IPS-20b (cell line): ENCODE data around the gene FNDC3B.

ENCODE experiments used
- H3K27ac ChIP-seq: one replicate; pipeline ENCODE4 v1.5.1; 2013; ENCODE audit warnings: low read length
- H3K27me3 ChIP-seq: 2 replicates; pipeline ENCODE4 v1.6.1; 2013; ENCODE audit warnings: mild to moderate bottlenecking, low read length, inconsistent platforms; ENCODE audit not compliant: insufficient read depth
- H3K36me3 ChIP-seq: 2 replicates; pipeline ENCODE4 v1.6.1; 2013; ENCODE audit warnings: low read depth, mild to moderate bottlenecking, inconsistent platforms, low read length, moderate library complexity; ENCODE audit not compliant: insufficient read depth
- H3K4me1 ChIP-seq: 2 replicates; pipeline ENCODE4 v1.6.1; 2013; ENCODE audit warnings: mild to moderate bottlenecking, control low read depth, inconsistent platforms, low read length, moderate library complexity; ENCODE audit not compliant: insufficient read depth
- H3K4me3 ChIP-seq: 2 replicates; pipeline ENCODE4 v1.5.1; 2013; ENCODE audit warnings: mild to moderate bottlenecking, low read length, inconsistent platforms
- H3K9ac ChIP-seq: 2 replicates; pipeline ENCODE4 v1.6.1; 2013; ENCODE audit warnings: low read depth, mild to moderate bottlenecking, inconsistent platforms, low read length, moderate library complexity
- H3K9me3 ChIP-seq: 2 replicates; pipeline ENCODE4 v1.6.1; 2013; ENCODE audit warnings: mild to moderate bottlenecking, low read depth, low read length, inconsistent platforms; ENCODE audit not compliant: insufficient read depth

The FNDC3B gene

GRCh38 chr3:172371544-172371943 lies 332.2 kb downstream of the FNDC3B start:
- Histone ChIP-seq H3K4me3 (no peak overlapping the region), H3K9me3 (no peaks in the 10 kb centered on the region), H3K9ac (no peak overlapping the region), H3K36me3 (peaks cover 33% of the 10 kb centered on the region), H3K4me1 (peaks cover 5% of the 10 kb centered on the region; the same call in 1 of the 2 replicates), H3K27me3 (no peaks in the 10 kb centered on the region), H3K27ac (no peak overlapping the region)

GRCh38 chr3:172372895-172373294 lies 333.5 kb downstream of the FNDC3B start:
- Histone ChIP-seq H3K27ac (no peak overlapping the region), H3K4me3 (no peak overlapping the region), H3K27me3 (no peaks in the 10 kb centered on the region), H3K9ac (no peak overlapping the region), H3K9me3 (no peaks in the 10 kb centered on the region), H3K36me3 (peaks cover 26% of the 10 kb centered on the region), H3K4me1 (no peaks in the 10 kb centered on the region)

DNA sequence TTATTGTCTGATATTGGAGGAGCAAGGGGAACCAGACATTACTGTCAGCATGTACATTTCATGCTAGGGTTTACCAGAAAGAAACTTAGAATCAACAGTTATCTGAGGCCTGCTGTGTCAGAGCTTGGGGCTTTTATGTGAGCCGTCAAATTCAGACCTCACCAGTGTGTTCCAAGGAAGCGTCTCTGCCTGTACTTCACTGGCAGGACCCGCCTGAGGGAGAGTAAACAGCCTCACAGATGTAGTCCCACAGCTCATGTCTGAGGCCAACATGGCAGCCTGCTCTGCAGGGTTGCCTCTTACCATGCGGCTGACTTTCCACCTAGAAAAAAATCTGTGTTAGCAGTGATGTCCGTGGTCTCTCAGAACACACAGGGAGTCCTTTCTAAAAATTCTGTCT lies 334.5 kb downstream of the FNDC3B start:
- H3K36me3 ChIP-seq: peaks cover 36% of the 10 kb centered on the region

DNA sequence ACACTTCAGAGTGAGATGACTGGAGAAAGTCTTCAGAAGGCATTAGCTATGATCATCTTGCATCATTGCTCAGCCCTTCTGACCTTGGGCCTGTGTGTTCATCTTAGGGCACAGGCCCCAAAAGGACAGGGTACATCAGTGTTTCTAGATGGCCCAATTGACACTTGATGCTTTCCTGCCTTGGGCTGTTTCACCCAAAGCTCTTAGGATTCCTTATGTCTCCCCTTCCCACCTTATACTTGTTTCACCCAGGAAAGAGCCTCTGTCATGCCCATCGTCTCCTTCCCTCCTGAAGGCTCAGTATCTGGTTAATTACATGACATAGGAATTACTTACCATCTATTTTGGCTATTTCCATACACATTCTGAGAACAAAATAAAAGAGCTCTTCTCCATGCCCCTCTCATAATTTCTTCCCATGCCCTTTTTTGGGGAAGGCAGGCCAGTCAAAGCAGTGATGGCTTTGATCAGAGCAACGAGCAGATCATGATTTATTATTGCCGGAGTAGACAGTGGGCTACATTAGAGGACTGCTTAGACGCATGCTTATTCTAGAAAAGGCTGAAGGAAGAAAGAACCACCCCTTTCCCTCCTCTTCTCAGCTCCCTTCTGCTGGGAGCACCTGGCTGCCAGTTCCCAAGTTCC lies 335.9 kb downstream of the FNDC3B start:
- H3K9me3 ChIP-seq: peaks cover 4% of the 10 kb centered on the region; the same call in 1 of the 2 replicates
- H3K27ac ChIP-seq: no peak overlapping the region
- no peaks in the 10 kb centered on the region for H3K4me1 ChIP-seq
- no peak overlapping the region for H3K4me3 ChIP-seq
- H3K9ac ChIP-seq: no peak overlapping the region
- no peaks in the 10 kb centered on the region for H3K27me3 ChIP-seq
- peaks cover 44% of the 10 kb centered on the region for H3K36me3 ChIP-seq

More for the DNA sequence above, 334.5 kb downstream of the FNDC3B start:
- Histone ChIP-seq H3K27me3 (no peaks in the 10 kb centered on the region), H3K9ac (no peak overlapping the region), H3K9me3 (no peaks in the 10 kb centered on the region), H3K27ac (no peak overlapping the region), H3K4me1 (no peaks in the 10 kb centered on the region), H3K4me3 (no peak overlapping the region)

DNA sequence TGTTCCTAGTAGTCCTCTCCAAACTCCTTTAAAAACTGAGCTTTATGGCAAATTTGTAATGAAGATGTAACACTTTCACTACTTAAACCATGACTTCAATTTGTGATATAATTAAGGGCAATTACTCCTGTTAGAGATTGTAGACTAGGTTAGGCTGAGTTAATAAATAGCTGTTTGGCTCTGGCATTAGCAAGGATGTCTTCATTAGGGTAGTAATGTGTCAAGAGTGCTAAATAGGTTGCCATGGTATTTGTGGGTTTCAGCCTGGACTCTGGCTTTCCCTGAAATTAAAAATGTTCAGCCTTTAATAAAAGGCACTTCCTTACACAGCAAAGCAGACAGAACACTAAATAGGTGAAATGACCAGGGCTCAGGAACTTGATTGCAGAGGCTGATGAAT lies 337.0 kb downstream of the FNDC3B start:
- Histone ChIP-seq H3K9me3 (peaks cover 4% of the 10 kb centered on the region), H3K27me3 (no peaks in the 10 kb centered on the region), H3K9ac (no peak overlapping the region), H3K4me3 (no peak overlapping the region), H3K27ac (no peak overlapping the region), H3K4me1 (no peaks in the 10 kb centered on the region), H3K36me3 (peaks cover 43% of the 10 kb centered on the region)

DNA sequence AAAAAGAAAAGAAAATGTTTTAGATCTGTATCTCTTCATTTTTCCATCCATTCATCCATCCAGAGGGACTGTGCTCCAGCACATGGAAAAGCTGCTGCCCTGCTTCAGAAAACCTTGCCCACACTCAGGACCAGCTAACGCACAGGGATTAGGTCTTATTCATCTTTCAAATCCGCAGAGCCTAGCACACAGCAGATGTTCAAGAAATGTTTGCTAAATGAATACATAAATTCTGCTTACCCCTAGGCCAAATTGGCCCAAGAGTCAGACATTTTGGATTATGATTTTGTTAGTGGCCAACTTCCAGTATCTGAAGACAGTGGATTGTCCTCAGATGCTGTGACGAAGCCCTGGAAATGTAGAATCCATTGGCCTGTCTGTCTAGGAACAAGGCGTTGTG lies 337.5 kb downstream of the FNDC3B start:
- H3K27me3 ChIP-seq: no peaks in the 10 kb centered on the region
- peaks cover 4% of the 10 kb centered on the region for H3K9me3 ChIP-seq
- H3K4me3 ChIP-seq: no peak overlapping the region
- H3K36me3 ChIP-seq: peaks cover 41% of the 10 kb centered on the region
- H3K4me1 ChIP-seq: no peaks in the 10 kb centered on the region
- H3K9ac ChIP-seq: no peak overlapping the region
- H3K27ac ChIP-seq: no peak overlapping the region

GRCh38 chr3:172378439-172378838 lies 339.1 kb downstream of the FNDC3B start:
- peaks cover 4% of the 10 kb centered on the region for H3K9me3 ChIP-seq
- no peak overlapping the region for H3K9ac ChIP-seq
- peaks cover 3% of the 10 kb centered on the region; the same call in 1 of the 2 replicates for H3K4me1 ChIP-seq
- no peak overlapping the region for H3K4me3 ChIP-seq
- no peaks in the 10 kb centered on the region for H3K27me3 ChIP-seq
- H3K36me3 ChIP-seq: peaks cover 36% of the 10 kb centered on the region
- H3K27ac ChIP-seq: no peak overlapping the region

GRCh38 chr3:172379372-172379771 lies 340.0 kb downstream of the FNDC3B start:
- no peak overlapping the region for H3K27ac ChIP-seq
- peaks cover 4% of the 10 kb centered on the region for H3K9me3 ChIP-seq
- peaks cover 3% of the 10 kb centered on the region; the same call in 1 of the 2 replicates for H3K4me1 ChIP-seq
- no peaks in the 10 kb centered on the region for H3K27me3 ChIP-seq
- H3K9ac ChIP-seq: no peak overlapping the region
- no peak overlapping the region for H3K4me3 ChIP-seq
- H3K36me3 ChIP-seq: peaks cover 36% of the 10 kb centered on the region

- no peak overlapping the region for H3K9ac ChIP-seq
- peaks cover 3% of the 10 kb centered on the region; the same call in 1 of the 2 replicates for H3K4me1 ChIP-seq
- H3K4me3 ChIP-seq: no peak overlapping the region
- peaks cover 36% of the 10 kb centered on the region for H3K36me3 ChIP-seq
- H3K27me3 ChIP-seq: no peaks in the 10 kb centered on the region
- peaks cover 4% of the 10 kb centered on the region for H3K9me3 ChIP-seq
- no peak overlapping the region for H3K27ac ChIP-seq
These were observed 341.3 kb downstream of the FNDC3B start for GRCh38 chr3:172380632-172381031.

- Histone ChIP-seq H3K27me3 (no peaks in the 10 kb centered on the region), H3K4me3 (no peak overlapping the region), H3K36me3 (peaks cover 28% of the 10 kb centered on the region)
These were observed 344.0 kb downstream of the FNDC3B start for GRCh38 chr3:172383306-172383796.

DNA sequence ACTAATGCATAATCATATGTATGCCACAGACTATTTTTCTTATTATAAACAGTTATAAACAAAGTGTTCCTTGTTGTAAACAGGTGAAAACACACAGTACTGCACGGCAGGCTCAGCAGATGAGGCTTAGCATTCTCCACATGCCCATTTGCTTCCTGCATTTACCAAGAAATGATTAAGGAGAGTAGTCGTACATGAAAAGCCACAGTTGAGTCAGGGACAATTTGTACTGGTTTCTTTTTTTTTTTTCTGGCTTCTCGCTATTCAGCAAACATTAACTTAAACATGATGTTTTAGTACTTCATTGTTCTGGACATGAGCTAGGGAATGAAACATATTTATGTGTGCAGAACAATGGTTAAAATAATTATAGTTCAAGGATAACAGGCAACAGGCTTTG lies 345.5 kb downstream of the FNDC3B start:
- H3K4me3 ChIP-seq: no peak overlapping the region
- H3K9me3 ChIP-seq: no peaks in the 10 kb centered on the region; the same call in 1 of the 2 replicates
- no peak overlapping the region for H3K9ac ChIP-seq
- no peak overlapping the region for H3K27ac ChIP-seq
- peaks cover 13% of the 10 kb centered on the region for H3K36me3 ChIP-seq
- H3K4me1 ChIP-seq: peaks cover 3% of the 10 kb centered on the region; the same call in 1 of the 2 replicates
- no peaks in the 10 kb centered on the region for H3K27me3 ChIP-seq

More at GRCh38 chr3:172383306-172383796, 344.0 kb downstream of the FNDC3B start:
- H3K27ac ChIP-seq: no peak overlapping the region
- no peak overlapping the region for H3K9ac ChIP-seq
- H3K9me3 ChIP-seq: peaks cover 4% of the 10 kb centered on the region
- H3K4me1 ChIP-seq: peaks cover 3% of the 10 kb centered on the region; the same call in 1 of the 2 replicates

DNA sequence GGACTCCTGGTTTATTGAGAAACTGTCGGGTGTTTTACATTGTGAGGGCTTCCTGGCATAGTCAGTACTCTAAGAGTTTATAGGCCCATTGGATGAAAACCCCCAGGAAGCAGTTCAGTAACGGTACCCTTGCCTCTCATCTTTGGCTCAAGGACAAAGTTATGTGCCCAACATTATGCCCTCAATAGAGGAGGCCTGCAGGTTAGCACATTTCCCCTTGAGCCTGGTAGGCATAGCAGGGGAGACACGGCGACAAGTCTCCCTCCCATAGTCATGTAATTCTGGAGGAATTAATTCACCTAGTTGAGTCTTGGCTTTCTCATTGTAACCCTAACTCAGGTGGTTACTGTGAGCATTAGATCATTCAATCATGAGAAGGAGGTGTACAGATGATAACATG lies 348.4 kb downstream of the FNDC3B start:
- Histone ChIP-seq H3K27me3 (no peaks in the 10 kb centered on the region), H3K36me3 (no peaks in the 10 kb centered on the region), H3K9me3 (no peaks in the 10 kb centered on the region), H3K4me1 (peaks cover 10% of the 10 kb centered on the region), H3K9ac (no peak overlapping the region), H3K4me3 (no peak overlapping the region), H3K27ac (no peak overlapping the region)
